Colonic mucosa (tissue), 4 donors: ENCODE results near the gene TFF2. TPM values are rescaled to one million over a fixed set of nuclear protein-coding genes. Genes with fewer than 3 reads are reported as not detected.

Experiments
- DNase-seq: peaks from one replicate; pipeline ENCODE4 v3.0.0-alpha.2; 2020
- H3K27ac ChIP-seq: fragments of 200-600 bp; one replicate; pipeline ENCODE4 v1.8.0; 2021
- H3K27me3 ChIP-seq: fragments of 200-600 bp; one replicate; pipeline ENCODE4 v1.8.0; 2021
- H3K36me3 ChIP-seq: fragments of 200-600 bp; one replicate; pipeline ENCODE4 v1.8.0; 2021
- H3K4me1 ChIP-seq: fragments of 200-600 bp; one replicate; pipeline ENCODE4 v1.8.0; 2021; ENCODE audit warnings: mild to moderate bottlenecking
- H3K4me3 ChIP-seq: fragments of 200-600 bp; one replicate; pipeline ENCODE4 v1.8.0; 2021
- H3K9ac ChIP-seq, 2 donors: one replicate each; pipeline ENCODE4 v1.7.0; 2013; ENCODE audit warnings: control low read depth in 2 of 2, low read depth in 2 of 2, low read length in 2 of 2
- H3K9me3 ChIP-seq: fragments of 200-600 bp; one replicate; pipeline ENCODE4 v1.8.0; 2021
- CTCF ChIP-seq: fragments of 200-600 bp; IDR thresholded peaks from one replicate; pipeline ENCODE4 v1.8.0; 2022; ENCODE audit warnings: antibody characterized with exemption, mild to moderate bottlenecking
- intact Hi-C: fragments of 100-400 bp; cut with DNase I; formaldehyde crosslinking; loops from one replicate; pipeline ENCODE4 v1.14.1; 2022
- total RNA-seq, 2 donors: library from RNA; stranded (reverse); fragmentation: NEBNext Ultra II Directional in 1 of 2; extraction: Animal tissue kit (Norgen Biotek cat#: 25700) in 1 of 2; gene quantifications; one replicate each; pipeline ENCODE4 v1.2.1, GENCODE V29; 2021
- donor health status: healthy.
- donor health status: DM: no; HTN: no; CAD: no.
- donor health status: DM: no; HTN: no; CAD: no.

The TFF2 gene
- total RNA-seq, 2 donors from 2014 or later: 2.3 to 2.5 TPM

- H3K4me1 ChIP-seq: no peaks in the 10 kb centered on the region
- no peaks in the 10 kb centered on the region for H3K36me3 ChIP-seq
- peak; percentile 15 for DNase-seq
- no peaks in the 10 kb centered on the region for H3K27me3 ChIP-seq
- no peak overlapping the region for H3K27ac ChIP-seq
- H3K9ac ChIP-seq: no peak overlapping the region
- H3K9me3 ChIP-seq: no peaks in the 10 kb centered on the region
- intact Hi-C loops: no loop called here
- TF ChIP-seq CTCF: no peak
- no peak overlapping the region for H3K4me3 ChIP-seq
Observed at GRCh38 chr21:42343556-42343955, 7.2 kb downstream of the TFF2 start.

- no peak for DNase-seq
- no peak overlapping the region for H3K9ac ChIP-seq
- no peak for TF ChIP-seq CTCF
- peaks cover 2% of the 10 kb centered on the region for H3K4me1 ChIP-seq
- H3K27ac ChIP-seq: no peak overlapping the region
- no peaks in the 10 kb centered on the region for H3K27me3 ChIP-seq
- no peak overlapping the region for H3K4me3 ChIP-seq
- H3K36me3 ChIP-seq: no peaks in the 10 kb centered on the region
- H3K9me3 ChIP-seq: no peaks in the 10 kb centered on the region
- intact Hi-C loops: no loop called here
Observed at GRCh38 chr21:42343101-42343500, 7.7 kb downstream of the TFF2 start.

- peak; percentile 16 for DNase-seq
- H3K4me1 ChIP-seq: peaks cover 4% of the 10 kb centered on the region
- no peak for TF ChIP-seq CTCF
- intact Hi-C loops: no loop called here
- no peak overlapping the region for H3K27ac ChIP-seq
- H3K9ac ChIP-seq: no peak overlapping the region
- H3K4me3 ChIP-seq: no peak overlapping the region
- no peaks in the 10 kb centered on the region for H3K36me3 ChIP-seq
- no peaks in the 10 kb centered on the region for H3K9me3 ChIP-seq
- H3K27me3 ChIP-seq: no peaks in the 10 kb centered on the region
Observed at GRCh38 chr21:42341776-42342542, 8.8 kb downstream of the TFF2 start.

- Histone ChIP-seq H3K27ac (no peak overlapping the region), H3K4me1 (peaks cover 4% of the 10 kb centered on the region), H3K9me3 (no peaks in the 10 kb centered on the region), H3K27me3 (no peaks in the 10 kb centered on the region), H3K4me3 (no peak overlapping the region), H3K9ac (no peak overlapping the region), H3K36me3 (no peaks in the 10 kb centered on the region)
- no peak for TF ChIP-seq CTCF
- DNase-seq: peak; percentile 17
- intact Hi-C loops: no loop called here
Observed at GRCh38 chr21:42340187-42341050, 10.4 kb downstream of the TFF2 start.

GRCh38 chr21:42338729-42339715 lies 11.8 kb downstream of the TFF2 start:
- no peak overlapping the region for H3K4me3 ChIP-seq
- H3K27me3 ChIP-seq: peaks cover 3% of the 10 kb centered on the region
- intact Hi-C loops: no loop called here
- DNase-seq: peak; percentile 16
- no peak overlapping the region for H3K27ac ChIP-seq
- peaks cover 4% of the 10 kb centered on the region for H3K4me1 ChIP-seq
- H3K36me3 ChIP-seq: no peaks in the 10 kb centered on the region
- H3K9me3 ChIP-seq: no peaks in the 10 kb centered on the region
- H3K9ac ChIP-seq: peak overlapping the region in 1 of 2 donors; percentile 19
- TF ChIP-seq CTCF: no peak
